Cardiac muscle cell (in vitro differentiated cells and primary cell): ENCODE measurements around the gene PADI1. TPM values are rescaled to one million over a fixed set of nuclear protein-coding genes. Genes with fewer than 3 reads are reported as not detected.
A peak's percentile ranks its signal among the peaks of the same experiment; 100 is the strongest.

Source experiments
- DNase-seq, 2 donors: peaks; one replicate each; pipeline versions ENCODE4 v3.0.0 to v3.0.0-alpha.2; 2010 to 2017; ENCODE audit warnings: low read depth in 1 of 2, low spot score in 1 of 2
- H3K27ac ChIP-seq: fragments of 200-600 bp; sonication (generic); 2 replicates; pipeline ENCODE4 v1.5.1; 2016
- H3K27me3 ChIP-seq: fragments of 200-600 bp; sonication (generic); 2 replicates; pipeline ENCODE4 v1.6.0; 2016; ENCODE audit warnings: control low read depth
- H3K36me3 ChIP-seq: fragments of 200-600 bp; sonication (generic); 2 replicates; pipeline ENCODE4 v1.5.1; 2016; ENCODE audit warnings: control low read depth
- H3K4me1 ChIP-seq: fragments of 200-600 bp; sonication (generic); 2 replicates; pipeline ENCODE4 v1.8.1; 2017; ENCODE audit warnings: low read depth, mild to moderate bottlenecking, mixed run types
- H3K4me3 ChIP-seq: fragments of 200-600 bp; sonication (generic); 2 replicates; pipeline ENCODE4 v1.5.1; 2016; ENCODE audit warnings: mild to moderate bottlenecking
- H3K9me3 ChIP-seq: fragments of 200-600 bp; sonication (generic); 2 replicates; pipeline ENCODE4 v1.5.1; 2017; ENCODE audit warnings: low read depth, mild to moderate bottlenecking, control low read depth
- CTCF ChIP-seq: IDR thresholded peaks from 2 replicates; pipeline ENCODE4 v1.5.1; 2012; ENCODE audit warnings: low read depth, mild to moderate bottlenecking, low read length
- polyA plus RNA-seq: library from polyadenylated mRNA; unstranded; fragments of >200 nt; fragmentation: Nextera tagmentation; extraction: Ambion mirVana; gene quantifications from 2 replicates; pipeline ENCODE4 v1.2.1, GENCODE V29; 2016
- total RNA-seq: library from RNA; depleted of rRNA; stranded (reverse); fragments of >200 nt; gene quantifications from 2 replicates; pipeline ENCODE4 v1.2.3, GENCODE V29; 2016

The PADI1 gene
- total and polyA plus RNA-seq, 2 experiments from 2014 or later, result 1.3 to 6.7 TPM

- no peak for TF ChIP-seq CTCF
- Histone ChIP-seq H3K4me1 (no peaks in the 10 kb centered on the region), H3K4me3 (no peak overlapping the region)
Observed at GRCh38 chr1:17251246-17251645, 46.3 kb downstream of the PADI1 start.

GRCh38 chr1:17251701-17252376 lies 46.9 kb downstream of the PADI1 start:
- peak in 1 of 2 donors; percentile 18 for DNase-seq

More at GRCh38 chr1:17251246-17251645, 46.3 kb downstream of the PADI1 start:
- Histone ChIP-seq H3K27me3 (no peaks in the 10 kb centered on the region), H3K36me3 (no peaks in the 10 kb centered on the region), H3K9me3 (no peaks in the 10 kb centered on the region), H3K27ac (no peak overlapping the region)
- DNase-seq, result no peak

GRCh38 chr1:17255336-17255735 lies 50.4 kb downstream of the PADI1 start:
- TF ChIP-seq CTCF, result no peak
- Histone ChIP-seq H3K4me1 (no peaks in the 10 kb centered on the region), H3K36me3 (no peaks in the 10 kb centered on the region), H3K27me3 (no peaks in the 10 kb centered on the region), H3K27ac (no peak overlapping the region), H3K9me3 (no peaks in the 10 kb centered on the region), H3K4me3 (no peak overlapping the region)
- no peak for DNase-seq

More at GRCh38 chr1:17251701-17252376, 46.9 kb downstream of the PADI1 start:
- no peaks in the 10 kb centered on the region for H3K4me1 ChIP-seq
- no peak overlapping the region for H3K27ac ChIP-seq
- no peaks in the 10 kb centered on the region for H3K9me3 ChIP-seq
- no peak overlapping the region for H3K4me3 ChIP-seq
- no peaks in the 10 kb centered on the region for H3K27me3 ChIP-seq
- no peak for TF ChIP-seq CTCF
- H3K36me3 ChIP-seq, result no peaks in the 10 kb centered on the region

- H3K4me1 ChIP-seq, result no peaks in the 10 kb centered on the region
- no peak overlapping the region for H3K27ac ChIP-seq
- H3K27me3 ChIP-seq, result no peaks in the 10 kb centered on the region
- TF ChIP-seq CTCF, result no peak
- no peaks in the 10 kb centered on the region for H3K36me3 ChIP-seq
- no peak for DNase-seq
- H3K9me3 ChIP-seq, result no peaks in the 10 kb centered on the region
- H3K4me3 ChIP-seq, result no peak overlapping the region
Observed at GRCh38 chr1:17258116-17258757, 53.3 kb downstream of the PADI1 start.

- no peak for TF ChIP-seq CTCF
- no peaks in the 10 kb centered on the region for H3K4me1 ChIP-seq
- no peak for DNase-seq
- no peaks in the 10 kb centered on the region for H3K9me3 ChIP-seq
- no peaks in the 10 kb centered on the region for H3K36me3 ChIP-seq
- no peak overlapping the region for H3K27ac ChIP-seq
- no peak overlapping the region for H3K4me3 ChIP-seq
- no peaks in the 10 kb centered on the region for H3K27me3 ChIP-seq
Observed at GRCh38 chr1:17258758-17259130, 53.8 kb downstream of the PADI1 start.
